H1 (cell line): ENCODE data around the gene HSDL2. TPM values are rescaled to one million over a fixed set of nuclear protein-coding genes. Genes with fewer than 3 reads are reported as not detected.

Source experiments
- CTCF ChIA-PET: fragments of 300-600 bp; sonication (Branson Sonifier 250); formaldehyde crosslinking; loops from one replicate; lab custom pipeline; 2021; ENCODE audit not compliant: partially characterized antibody; lab: Charles Lee
- POLR2A ChIA-PET: fragments of 300-600 bp; sonication (Branson Sonifier 250); formaldehyde crosslinking; loops from one replicate; lab custom pipeline; 2021; ENCODE audit warnings: inconsistent platforms; ENCODE audit not compliant: partially characterized antibody; lab: Charles Lee
- DNase-seq, 2 experiments: peaks; one replicate each; pipeline versions ENCODE4 v3.0.0 to v3.0.0-alpha.2; 2010 to 2022; ENCODE audit warnings: low spot score in 2 of 2, low read depth in 1 of 2, mixed read lengths in 1 of 2
- FAIRE-seq: peaks from 2 replicates; lab custom pipeline; 2011; peaks lifted over from hg19 to GRCh38; lab: Jason Lieb, UNC
- H2AFZ ChIP-seq: 2 replicates; pipeline ENCODE4 v1.8.1; 2012; ENCODE audit warnings: low read length, inconsistent platforms
- H2AK5ac ChIP-seq: 2 replicates; pipeline ENCODE4 v1.6.1; 2013; ENCODE audit warnings: low read depth, low read length
- H2BK120ac ChIP-seq: replicated peaks from 2 replicates; pipeline ENCODE3; 2013; ENCODE audit warnings: low read depth, low read length, inconsistent platforms
- H2BK12ac ChIP-seq: 2 replicates; pipeline ENCODE4 v1.6.1; 2013; ENCODE audit warnings: low read depth, low read length
- H2BK15ac ChIP-seq: 2 replicates; pipeline ENCODE4 v1.6.1; 2013; ENCODE audit warnings: low read length
- H2BK20ac ChIP-seq: 2 replicates; pipeline ENCODE4 v1.6.1; 2013; ENCODE audit warnings: low read length
- H2BK5ac ChIP-seq: 2 replicates; pipeline ENCODE4 v1.6.1; 2013; ENCODE audit warnings: low read depth, low read length
- H3K14ac ChIP-seq: 2 replicates; pipeline ENCODE4 v1.6.1; 2013; ENCODE audit warnings: inconsistent platforms; ENCODE audit not compliant: insufficient read length
- H3K18ac ChIP-seq: 2 replicates; pipeline ENCODE4 v1.6.1; 2013; ENCODE audit warnings: low read length; ENCODE audit errors: extremely low read depth
- H3K23ac ChIP-seq: 2 replicates; pipeline ENCODE4 v1.6.1; 2013; ENCODE audit warnings: inconsistent platforms; ENCODE audit not compliant: insufficient read length
- H3K23me2 ChIP-seq: 2 replicates; pipeline ENCODE4 v1.6.1; 2013; ENCODE audit warnings: low read depth, low read length
- H3K27ac ChIP-seq: 2 replicates; pipeline ENCODE4 v1.6.1; 2011; ENCODE audit warnings: low read depth, low read length, inconsistent platforms
- H3K27me3 ChIP-seq, 4 experiments: replicated peaks in 1 of 4; 1 replicate in 1 of 4; 2 replicates in 3 of 4; pipeline versions ENCODE4 v1.6.1 to v1.8.1; 2011 to 2013; ENCODE audit warnings: low read length in 3 of 4, mild to moderate bottlenecking in 3 of 4, inconsistent platforms in 2 of 4, mixed read lengths in 2 of 4, moderate library complexity in 1 of 4; ENCODE audit not compliant: control insufficient read depth in 3 of 4, insufficient read depth in 3 of 4; ENCODE audit errors: extremely low read depth in 1 of 4
- H3K36me3 ChIP-seq, 4 experiments: 2 replicates each; pipeline versions ENCODE4 v1.6.1 to v1.8.1; 2011 to 2013; ENCODE audit warnings: mild to moderate bottlenecking in 4 of 4, low read length in 3 of 4, moderate library complexity in 2 of 4, control low read depth in 1 of 4, inconsistent platforms in 1 of 4; ENCODE audit not compliant: insufficient read depth in 4 of 4, control insufficient read depth in 2 of 4
- H3K4ac ChIP-seq: replicated peaks from 2 replicates; pipeline ENCODE3; 2013; ENCODE audit warnings: low read length, low read depth, mixed read lengths, inconsistent platforms; ENCODE audit not compliant: insufficient read length
- H3K4me1 ChIP-seq, 4 experiments: replicated peaks in 1 of 4; 1 replicate in 1 of 4; 2 replicates in 3 of 4; pipeline versions ENCODE4 v1.6.1 to v1.8.1; 2011 to 2013; ENCODE audit warnings: low read length in 3 of 4, inconsistent platforms in 2 of 4, mixed read lengths in 1 of 4; ENCODE audit not compliant: insufficient read depth in 4 of 4, control insufficient read depth in 3 of 4
- H3K4me2 ChIP-seq, 2 experiments: 2 replicates each; pipeline versions ENCODE4 v1.6.1 to v1.8.1; 2011 to 2013; ENCODE audit warnings: low read depth in 2 of 2, low read length in 2 of 2, control low read depth in 1 of 2, inconsistent platforms in 1 of 2, mild to moderate bottlenecking in 1 of 2; ENCODE audit not compliant: insufficient read depth in 1 of 2
- H3K4me3 ChIP-seq, 4 experiments: fragments of 200-600, 300-600 bp in 1 of 4; sonication (generic), shearing (Covaris generic), sonication (Bioruptor Twin) in 1 of 4; 2 replicates each; pipeline versions ENCODE4 v1.5.1 to v1.8.1; 2011 to 2016; ENCODE audit warnings: low read length in 4 of 4, low read depth in 3 of 4, control low read depth in 2 of 4, inconsistent platforms in 2 of 4, mild to moderate bottlenecking in 2 of 4, mixed read lengths in 1 of 4, moderate library complexity in 1 of 4; ENCODE audit not compliant: insufficient read depth in 2 of 4; ENCODE audit errors: extremely low read depth in 1 of 4
- H3K56ac ChIP-seq: replicated peaks from 2 replicates; pipeline ENCODE3; 2013; ENCODE audit warnings: low read depth, mild to moderate bottlenecking, mixed read lengths, low read length, inconsistent platforms; ENCODE audit not compliant: insufficient read length
- H3K79me1 ChIP-seq: 2 replicates; pipeline ENCODE4 v1.6.1; 2013; ENCODE audit warnings: low read depth, low read length, control low read depth
- H3K79me2 ChIP-seq, 2 experiments: 2 replicates each; pipeline versions ENCODE4 v1.6.1 to v1.8.1; 2012 to 2013; ENCODE audit warnings: low read length in 2 of 2, mild to moderate bottlenecking in 2 of 2, inconsistent platforms in 1 of 2; ENCODE audit not compliant: insufficient read depth in 2 of 2, control insufficient read depth in 1 of 2
- H3K9ac ChIP-seq, 4 experiments: replicated peaks in 1 of 4; 1 replicate in 1 of 4; 2 replicates in 3 of 4; pipeline versions ENCODE4 v1.6.1 to v1.8.1; 2011 to 2013; ENCODE audit warnings: low read depth in 3 of 4, low read length in 3 of 4, control low read depth in 2 of 4, mild to moderate bottlenecking in 2 of 4, moderate library complexity in 2 of 4, inconsistent platforms in 1 of 4; ENCODE audit errors: extremely low read depth in 1 of 4
- H3K9me3 ChIP-seq, 2 experiments: 2 replicates each; pipeline versions ENCODE4 v1.6.1 to v1.8.1; 2012 to 2013; ENCODE audit warnings: mild to moderate bottlenecking in 2 of 2, moderate library complexity in 2 of 2, control low read depth in 1 of 2, inconsistent platforms in 1 of 2, low read depth in 1 of 2, low read length in 1 of 2, mixed read lengths in 1 of 2; ENCODE audit not compliant: insufficient read depth in 2 of 2
- H4K20me1 ChIP-seq, 2 experiments: replicated peaks in 1 of 2; 2 replicates each; pipeline versions ENCODE3 to v1.8.1; 2011 to 2013; ENCODE audit warnings: inconsistent platforms in 2 of 2, low read length in 2 of 2, mild to moderate bottlenecking in 1 of 2; ENCODE audit not compliant: insufficient read depth in 2 of 2, control insufficient read depth in 1 of 2
- H4K5ac ChIP-seq: 2 replicates; pipeline ENCODE4 v1.6.1; 2013; ENCODE audit warnings: low read length, low read depth, mixed read lengths, inconsistent platforms; ENCODE audit not compliant: insufficient read length
- H4K8ac ChIP-seq: 2 replicates; pipeline ENCODE4 v1.8.0; 2013; ENCODE audit warnings: mild to moderate bottlenecking, moderate library complexity, low read length, inconsistent platforms; ENCODE audit not compliant: insufficient read depth; ENCODE audit errors: extremely low read depth
- H4K91ac ChIP-seq: replicated peaks from 2 replicates; pipeline ENCODE3; 2013; ENCODE audit warnings: low read length, mixed read lengths, inconsistent platforms; ENCODE audit not compliant: insufficient read length
- WGBS, 2 experiments: shearing (Covaris generic) in 1 of 2; methylation state at CpG; one replicate each; pipeline versions ENCODE4 v1.1.6 to v1.1.7; 2013 to 2015; ENCODE audit warnings: low lambda C conversion rate in 2 of 2, mixed read lengths in 2 of 2, inconsistent platforms in 1 of 2, low coverage in 1 of 2, missing lambda C conversion rate in 1 of 2; ENCODE audit not compliant: insufficient replicate concordance in 2 of 2, insufficient coverage in 1 of 2, insufficient read length in 1 of 2; ENCODE audit errors: extremely low coverage in 1 of 2, missing lambda C conversion rate in 1 of 2; 5-methylcytosine and 5-hydroxymethylcytosine counted together
- polyA plus RNA-seq, 7 experiments: library from polyadenylated mRNA; depleted of rRNA in 3 of 7; stranded (reverse) in 5 of 7; unstranded in 2 of 7; fragments of >200 nt in 5 of 7; fragments of 200-250 nt in 2 of 7; gene quantifications; 1 replicate in 5 of 7; 2 replicates in 1 of 7; 4 replicates in 1 of 7; pipeline versions ENCODE4 v1.2.1 to v1.2.3, GENCODE V29; 2011 to 2013; ENCODE audit warnings: missing spikeins in 2 of 7, mixed read lengths in 2 of 7
- total RNA-seq: library from RNA; stranded (reverse); fragmentation: NEBNext Ultra II Directional; extraction: Animal tissue kit (Norgen Biotek cat#: 25700); gene quantifications from 2 replicates; pipeline ENCODE4 v1.2.1, GENCODE V29; 2021

Gene HSDL2
- total and polyA plus RNA-seq, 2 of the 8 experiments (the other 6 are each of a cell fraction or from before 2014, with no cell fraction given): 6.6 to 15.4 TPM

GRCh38 chr9:112371060-112371459 lies 8.8 kb upstream of the HSDL2 start:
- DNase-seq (no peak), FAIRE-seq (no peak)
- H3K23me2 ChIP-seq: no peaks in the 10 kb centered on the region
- no peak overlapping the region for H4K8ac ChIP-seq
- 0 out of 8 replicates have a peak, but pooled peaks cover 0 to 3% (median 0%) of the 10 kb centered on the region in 4 experiments for H3K36me3 ChIP-seq
- no peak overlapping the region for H3K4ac ChIP-seq
- no peaks in the 10 kb centered on the region for H3K27me3 ChIP-seq
- H2AFZ ChIP-seq: no peak overlapping the region
- no peak overlapping the region for H3K14ac ChIP-seq
- H3K27ac ChIP-seq: no peak overlapping the region
- no peak overlapping the region for H2BK5ac ChIP-seq
- no peak overlapping the region for H3K9ac ChIP-seq
- H2AK5ac ChIP-seq: no peak overlapping the region
- no peak overlapping the region for H3K18ac ChIP-seq
- CTCF ChIA-PET: interaction anchor here (1.2 kb wide), 1 partner anchor 346 kb away, joined by 4 read pairs; no protein-coding TSS in a partner anchor
- H2BK20ac ChIP-seq: no peak overlapping the region
- no peak overlapping the region for H3K4me3 ChIP-seq
- H3K9me3 ChIP-seq: peaks cover 9% of the 10 kb centered on the region in 2 experiments; a peak in 3 of 4 replicates
- H2BK15ac ChIP-seq: no peak overlapping the region
- POLR2A ChIA-PET: interaction anchor here (0.7 kb wide), 1 partner anchor 613 kb away, joined by 3 read pairs; no protein-coding TSS in a partner anchor
- no peak overlapping the region for H4K5ac ChIP-seq
- H4K20me1 ChIP-seq: no peaks in the 10 kb centered on the region
- H3K4me2 ChIP-seq: no peak overlapping the region
- H3K79me2 ChIP-seq: no peaks in the 10 kb centered on the region
- 95% methylated on average over 1 of the region's 1 CpG; no CpG with 5 or more reads in 1 of the 2 experiments for WGBS, 2 experiments
- H2BK120ac ChIP-seq: no peak overlapping the region
- no peak overlapping the region for H3K23ac ChIP-seq
- no peak overlapping the region for H2BK12ac ChIP-seq
- no peak overlapping the region for H3K56ac ChIP-seq
- H4K91ac ChIP-seq: no peak overlapping the region
- H3K79me1 ChIP-seq: no peaks in the 10 kb centered on the region
- no peaks in the 10 kb centered on the region for H3K4me1 ChIP-seq
